Liver (tissue), 9 donors: ENCODE data around the gene LGALS12. TPM values are rescaled to one million over a fixed set of nuclear protein-coding genes. Genes with fewer than 3 reads are reported as not detected.

ENCODE experiments used
- DNase-seq: peaks from one replicate; pipeline ENCODE4 v3.0.0-alpha.2; 2017; ENCODE audit warnings: low spot score
- H3K27ac ChIP-seq, 2 donors: one replicate each; pipeline ENCODE4 v1.7.0; 2013; ENCODE audit warnings: inconsistent platforms in 2 of 2, low read length in 2 of 2, control low read depth in 1 of 2, low read depth in 1 of 2, mild to moderate bottlenecking in 1 of 2
- H3K27me3 ChIP-seq, 4 donors: one replicate each; pipeline versions ENCODE4 v1.6.1 to v1.7.0; 2013; ENCODE audit warnings: low read length in 3 of 4, inconsistent platforms in 1 of 4, mild to moderate bottlenecking in 1 of 4, moderate library complexity in 1 of 4; ENCODE audit not compliant: control insufficient read depth in 4 of 4, insufficient read depth in 4 of 4
- H3K36me3 ChIP-seq, 4 donors: one replicate each; pipeline versions ENCODE4 v1.6.1 to v1.7.0; 2013; ENCODE audit warnings: low read length in 3 of 4, mild to moderate bottlenecking in 3 of 4, low read depth in 1 of 4, moderate library complexity in 1 of 4; ENCODE audit not compliant: control insufficient read depth in 4 of 4, insufficient read depth in 3 of 4
- H3K4me1 ChIP-seq, 4 donors: one replicate each; pipeline versions ENCODE4 v1.6.1 to v1.7.0; 2013; ENCODE audit warnings: low read length in 3 of 4, mild to moderate bottlenecking in 3 of 4, moderate library complexity in 1 of 4; ENCODE audit not compliant: control insufficient read depth in 4 of 4, insufficient read depth in 4 of 4
- H3K4me3 ChIP-seq, 3 donors: one replicate each; pipeline versions ENCODE4 v1.6.1 to v1.7.0; 2013; ENCODE audit warnings: low read length in 3 of 3, control low read depth in 1 of 3, low read depth in 1 of 3, mild to moderate bottlenecking in 1 of 3
- H3K9ac ChIP-seq, 2 donors: one replicate each; pipeline ENCODE4 v1.7.0; 2013; ENCODE audit warnings: low read length in 2 of 2, mild to moderate bottlenecking in 2 of 2, moderate library complexity in 2 of 2, control low read depth in 1 of 2, low read depth in 1 of 2
- H3K9me3 ChIP-seq, 4 donors: one replicate each; pipeline versions ENCODE4 v1.6.1 to v1.7.0; 2013; ENCODE audit warnings: low read length in 3 of 4; ENCODE audit not compliant: control insufficient read depth in 4 of 4
- EGR1 ChIP-seq, 2 donors: IDR thresholded peaks; 2 replicates each; pipeline ENCODE4 v1.6.1; 2016 to 2018; ENCODE audit warnings: antibody characterized with exemption in 2 of 2, low read depth in 2 of 2
- FOXA1 ChIP-seq: IDR thresholded peaks from 2 replicates; pipeline ENCODE4 v1.6.1; 2016; ENCODE audit warnings: antibody characterized with exemption
- HNF4A ChIP-seq, 2 donors: conservative IDR thresholded peaks; 2 replicates each; pipeline ENCODE4 v1.6.1; 2016; ENCODE audit warnings: antibody characterized with exemption in 2 of 2, mild to moderate bottlenecking in 2 of 2
- JUND ChIP-seq, 2 donors: IDR thresholded peaks; 2 replicates each; pipeline ENCODE4 v1.6.1; 2016; ENCODE audit warnings: antibody characterized with exemption in 2 of 2
- NR2F2 ChIP-seq: IDR thresholded peaks from 2 replicates; pipeline ENCODE4 v1.6.1; 2016; ENCODE audit warnings: antibody characterized with exemption
- RAD21 ChIP-seq, 2 donors: IDR thresholded peaks; 2 replicates each; pipeline ENCODE4 v1.6.1; 2016; ENCODE audit warnings: antibody characterized with exemption in 2 of 2, mild to moderate bottlenecking in 2 of 2
- RXRA ChIP-seq, 2 donors: IDR thresholded peaks; 2 replicates each; pipeline ENCODE4 v1.6.1; 2017 to 2018; ENCODE audit warnings: antibody characterized with exemption in 2 of 2, mild to moderate bottlenecking in 1 of 2
- TAF1 ChIP-seq: conservative IDR thresholded peaks from 2 replicates; pipeline ENCODE4 v1.6.1; 2016; ENCODE audit warnings: antibody characterized with exemption, mild to moderate bottlenecking
- WGBS: extraction: QIAGEN DNeasy Blood & Tissue Kit; methylation state at CpG from one replicate; pipeline ENCODE4 v1.1.7; 2013; 5-methylcytosine and 5-hydroxymethylcytosine counted together
- polyA plus RNA-seq, 2 donors: library from polyadenylated mRNA; stranded (reverse) in 1 of 2; unstranded in 1 of 2; fragments of 200-250 nt in 1 of 2; fragments of >200 nt in 1 of 2; fragmentation: Nextera tagmentation in 1 of 2; extraction: Ambion mirVana in 1 of 2; gene quantifications; one replicate each; pipeline versions ENCODE4 v1.2.1 to v1.2.3, GENCODE V29; 2013 to 2015
- total RNA-seq, 2 donors: library from RNA; depleted of rRNA; stranded (reverse); fragments of >200 nt; gene quantifications; one replicate each; pipeline ENCODE4 v1.2.3, GENCODE V29; 2014
- TF ChIP-seq, protein P1 (sequence below): IDR thresholded peaks from 2 replicates; pipeline ENCODE4 v1.6.1; 2016; ENCODE audit warnings: antibody characterized with exemption
- TF ChIP-seq, protein P2 (sequence below): IDR thresholded peaks from 2 replicates; pipeline ENCODE4 v1.6.1; 2016; ENCODE audit warnings: antibody characterized with exemption, mild to moderate bottlenecking
- TF ChIP-seq, protein P3 (sequence below): fragments of 150-350 bp; IDR thresholded peaks from 2 replicates; pipeline ENCODE4 v1.5.1; 2017; ENCODE audit warnings: improper control_type of control experiment, low read depth, low read length; ENCODE audit not compliant: missing input control
- TF ChIP-seq, protein P4 (sequence below): IDR thresholded peaks from 2 replicates; pipeline ENCODE4 v1.6.1; 2016; ENCODE audit warnings: antibody characterized with exemption
- donor health status: healthy.
- donor health status: healthy.
- donor health status: healthy.
- donor health status: healthy.
- donor health status: healthy.

Gene LGALS12
- total and polyA plus RNA-seq, 4 donors = 0.03 to 0.98 TPM; not detected in 2

DNA sequence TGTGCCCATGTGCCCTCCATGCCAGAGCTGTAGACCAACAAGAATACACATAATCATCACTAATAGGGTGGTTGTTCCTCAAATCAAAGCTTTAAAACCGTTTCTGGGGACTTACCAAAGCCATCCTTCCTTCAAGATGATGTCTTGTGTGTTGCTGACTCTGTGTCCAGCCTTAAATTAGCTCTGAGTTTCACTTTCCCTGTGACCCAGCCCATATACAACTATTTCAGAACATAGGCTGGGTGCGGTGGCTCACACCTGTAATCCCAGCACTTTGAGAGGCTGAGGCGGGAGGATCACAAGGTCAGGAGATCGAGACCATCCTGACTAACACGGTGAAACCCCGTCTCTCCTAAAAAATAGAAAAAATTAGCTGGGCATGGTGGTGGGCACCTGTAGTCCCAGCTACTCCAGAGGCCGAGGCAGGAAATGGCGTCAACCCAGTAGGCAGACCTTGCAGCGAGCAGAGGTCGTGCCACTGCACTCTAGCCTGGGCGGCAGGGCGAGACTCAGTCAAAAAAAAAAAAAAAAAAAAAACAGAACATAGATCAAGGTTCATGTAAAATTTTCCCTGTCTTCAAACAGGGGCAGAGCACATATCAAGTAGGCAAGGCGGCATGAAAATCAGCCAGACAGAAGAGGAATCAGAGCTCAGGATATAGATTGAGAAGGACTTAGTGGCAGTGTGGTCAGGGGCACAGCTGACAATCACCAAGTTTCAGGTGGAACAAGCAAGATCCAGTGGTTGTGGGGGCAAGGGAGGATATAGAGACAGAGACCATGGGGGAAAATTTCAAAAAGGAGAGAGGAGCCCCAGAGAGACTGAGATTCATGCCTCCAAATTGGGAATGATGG, 57.5 kb downstream of the LGALS12 start, which contains the start of gene PLAAT2:
TSS of gene PLAAT2 (minus strand) at position 179 of the 855 bp plus-strand sequence. CDS start at position 124, 55 bp downstream.
- no peak within 1 kb of the TSS for H3K27ac ChIP-seq
- WGBS = 65% methylated on average over 13 of the region's 13 CpGs
- TF ChIP-seq HNF4A (conservative IDR thresholded peaks at IDR 0.05) (peak; percentile 48 to 67), EGR1 (IDR thresholded peaks at IDR 0.05; ENCODE audit: low read depth in 2 of 2) (no peak), NR2F2 (no peak), RXRA (IDR thresholded peaks at IDR 0.05) (peak in 1 of 2 donors; percentile 32), JUND (IDR thresholded peaks at IDR 0.05) (no peak), TAF1 (no peak)
- TF ChIP-seq, protein P1, sequence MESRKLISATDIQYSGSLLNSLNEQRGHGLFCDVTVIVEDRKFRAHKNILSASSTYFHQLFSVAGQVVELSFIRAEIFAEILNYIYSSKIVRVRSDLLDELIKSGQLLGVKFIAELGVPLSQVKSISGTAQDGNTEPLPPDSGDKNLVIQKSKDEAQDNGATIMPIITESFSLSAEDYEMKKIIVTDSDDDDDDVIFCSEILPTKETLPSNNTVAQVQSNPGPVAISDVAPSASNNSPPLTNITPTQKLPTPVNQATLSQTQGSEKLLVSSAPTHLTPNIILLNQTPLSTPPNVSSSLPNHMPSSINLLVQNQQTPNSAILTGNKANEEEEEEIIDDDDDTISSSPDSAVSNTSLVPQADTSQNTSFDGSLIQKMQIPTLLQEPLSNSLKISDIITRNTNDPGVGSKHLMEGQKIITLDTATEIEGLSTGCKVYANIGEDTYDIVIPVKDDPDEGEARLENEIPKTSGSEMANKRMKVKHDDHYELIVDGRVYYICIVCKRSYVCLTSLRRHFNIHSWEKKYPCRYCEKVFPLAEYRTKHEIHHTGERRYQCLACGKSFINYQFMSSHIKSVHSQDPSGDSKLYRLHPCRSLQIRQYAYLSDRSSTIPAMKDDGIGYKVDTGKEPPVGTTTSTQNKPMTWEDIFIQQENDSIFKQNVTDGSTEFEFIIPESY = no peak
- TF ChIP-seq, protein P2, sequence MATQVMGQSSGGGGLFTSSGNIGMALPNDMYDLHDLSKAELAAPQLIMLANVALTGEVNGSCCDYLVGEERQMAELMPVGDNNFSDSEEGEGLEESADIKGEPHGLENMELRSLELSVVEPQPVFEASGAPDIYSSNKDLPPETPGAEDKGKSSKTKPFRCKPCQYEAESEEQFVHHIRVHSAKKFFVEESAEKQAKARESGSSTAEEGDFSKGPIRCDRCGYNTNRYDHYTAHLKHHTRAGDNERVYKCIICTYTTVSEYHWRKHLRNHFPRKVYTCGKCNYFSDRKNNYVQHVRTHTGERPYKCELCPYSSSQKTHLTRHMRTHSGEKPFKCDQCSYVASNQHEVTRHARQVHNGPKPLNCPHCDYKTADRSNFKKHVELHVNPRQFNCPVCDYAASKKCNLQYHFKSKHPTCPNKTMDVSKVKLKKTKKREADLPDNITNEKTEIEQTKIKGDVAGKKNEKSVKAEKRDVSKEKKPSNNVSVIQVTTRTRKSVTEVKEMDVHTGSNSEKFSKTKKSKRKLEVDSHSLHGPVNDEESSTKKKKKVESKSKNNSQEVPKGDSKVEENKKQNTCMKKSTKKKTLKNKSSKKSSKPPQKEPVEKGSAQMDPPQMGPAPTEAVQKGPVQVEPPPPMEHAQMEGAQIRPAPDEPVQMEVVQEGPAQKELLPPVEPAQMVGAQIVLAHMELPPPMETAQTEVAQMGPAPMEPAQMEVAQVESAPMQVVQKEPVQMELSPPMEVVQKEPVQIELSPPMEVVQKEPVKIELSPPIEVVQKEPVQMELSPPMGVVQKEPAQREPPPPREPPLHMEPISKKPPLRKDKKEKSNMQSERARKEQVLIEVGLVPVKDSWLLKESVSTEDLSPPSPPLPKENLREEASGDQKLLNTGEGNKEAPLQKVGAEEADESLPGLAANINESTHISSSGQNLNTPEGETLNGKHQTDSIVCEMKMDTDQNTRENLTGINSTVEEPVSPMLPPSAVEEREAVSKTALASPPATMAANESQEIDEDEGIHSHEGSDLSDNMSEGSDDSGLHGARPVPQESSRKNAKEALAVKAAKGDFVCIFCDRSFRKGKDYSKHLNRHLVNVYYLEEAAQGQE = no peak
- TF ChIP-seq, protein P3, sequence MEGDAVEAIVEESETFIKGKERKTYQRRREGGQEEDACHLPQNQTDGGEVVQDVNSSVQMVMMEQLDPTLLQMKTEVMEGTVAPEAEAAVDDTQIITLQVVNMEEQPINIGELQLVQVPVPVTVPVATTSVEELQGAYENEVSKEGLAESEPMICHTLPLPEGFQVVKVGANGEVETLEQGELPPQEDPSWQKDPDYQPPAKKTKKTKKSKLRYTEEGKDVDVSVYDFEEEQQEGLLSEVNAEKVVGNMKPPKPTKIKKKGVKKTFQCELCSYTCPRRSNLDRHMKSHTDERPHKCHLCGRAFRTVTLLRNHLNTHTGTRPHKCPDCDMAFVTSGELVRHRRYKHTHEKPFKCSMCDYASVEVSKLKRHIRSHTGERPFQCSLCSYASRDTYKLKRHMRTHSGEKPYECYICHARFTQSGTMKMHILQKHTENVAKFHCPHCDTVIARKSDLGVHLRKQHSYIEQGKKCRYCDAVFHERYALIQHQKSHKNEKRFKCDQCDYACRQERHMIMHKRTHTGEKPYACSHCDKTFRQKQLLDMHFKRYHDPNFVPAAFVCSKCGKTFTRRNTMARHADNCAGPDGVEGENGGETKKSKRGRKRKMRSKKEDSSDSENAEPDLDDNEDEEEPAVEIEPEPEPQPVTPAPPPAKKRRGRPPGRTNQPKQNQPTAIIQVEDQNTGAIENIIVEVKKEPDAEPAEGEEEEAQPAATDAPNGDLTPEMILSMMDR = no peak
- TF ChIP-seq, protein P4, sequence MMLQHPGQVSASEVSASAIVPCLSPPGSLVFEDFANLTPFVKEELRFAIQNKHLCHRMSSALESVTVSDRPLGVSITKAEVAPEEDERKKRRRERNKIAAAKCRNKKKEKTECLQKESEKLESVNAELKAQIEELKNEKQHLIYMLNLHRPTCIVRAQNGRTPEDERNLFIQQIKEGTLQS = no peak
- peaks cover 3 to 15% (median 8%) of the 10 kb centered on the region in 4 donors for H3K4me1 ChIP-seq
- no peak within 1 kb of the TSS for H3K9ac ChIP-seq
- no peaks in the 10 kb centered on the region for H3K36me3 ChIP-seq
- DNase-seq = no peak
- no peaks in the 10 kb centered on the region for H3K27me3 ChIP-seq
- H3K9me3 ChIP-seq = no peaks in the 10 kb centered on the region
- no peak within 1 kb of the TSS for H3K4me3 ChIP-seq

DNA sequence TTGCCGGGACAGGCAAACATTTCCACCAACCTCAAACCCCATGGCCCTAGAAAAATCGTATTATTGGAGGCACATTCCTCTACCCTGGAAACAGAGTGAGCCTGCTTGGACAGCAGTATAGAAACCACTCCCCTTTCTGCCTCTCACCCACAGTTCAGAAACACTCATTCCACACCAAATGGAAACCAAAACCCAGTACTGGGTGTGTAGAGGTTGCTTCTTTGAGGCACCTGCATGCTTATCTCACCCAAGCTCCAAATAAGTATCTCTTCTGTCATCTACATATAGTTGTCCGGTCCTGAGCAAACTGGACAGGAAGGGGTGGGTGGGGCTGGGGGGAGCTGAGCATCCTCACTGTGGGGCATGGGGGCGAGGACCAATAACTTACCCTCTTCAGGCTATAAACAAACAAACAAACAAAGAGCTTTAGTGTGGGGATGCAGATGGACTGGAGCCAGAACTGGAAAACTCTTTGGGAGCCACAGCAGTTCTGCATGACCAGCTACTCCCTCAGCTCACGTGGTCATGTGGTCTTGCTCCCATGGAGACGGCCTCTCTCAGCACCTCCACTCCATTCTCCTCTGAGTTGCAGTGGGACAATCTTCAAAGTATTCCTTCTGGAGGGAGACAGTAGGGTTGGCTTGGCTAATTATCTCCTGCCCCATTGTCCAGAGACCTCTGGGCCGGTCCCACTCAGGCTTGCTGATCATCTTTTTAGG, 58.3 kb downstream of the LGALS12 start:
- WGBS = 87% methylated on average over 7 of the region's 7 CpGs

More for the DNA sequence above, 58.3 kb downstream of the LGALS12 start:
- peaks cover 3 to 15% (median 8%) of the 10 kb centered on the region in 4 donors for H3K4me1 ChIP-seq
- H3K27me3 ChIP-seq = no peaks in the 10 kb centered on the region
- H3K9ac ChIP-seq = no peak overlapping the region
- H3K9me3 ChIP-seq = no peaks in the 10 kb centered on the region
- no peak overlapping the region for H3K27ac ChIP-seq
- TF ChIP-seq RXRA (IDR thresholded peaks at IDR 0.05) = no peak
- TF ChIP-seq, protein P2 = no peak
- no peak for TF ChIP-seq FOXA1
- no peak for TF ChIP-seq RAD21 (IDR thresholded peaks at IDR 0.05)
- no peak for TF ChIP-seq HNF4A (conservative IDR thresholded peaks at IDR 0.05)
- no peak for TF ChIP-seq TAF1
- TF ChIP-seq, protein P3 = no peak
- no peak for DNase-seq
- H3K4me3 ChIP-seq = no peak overlapping the region
- H3K36me3 ChIP-seq = no peaks in the 10 kb centered on the region
